ENCODE results near the gene C19orf73.
A peak's percentile ranks its signal among the peaks of the same experiment; 100 is the strongest.

The C19orf73 gene

GRCh38 chr19:49120868-49121267 lies 1.9 kb upstream of the C19orf73 start:
- no peak for ATAC-seq

- ATAC-seq = no peak
These were observed 1.4 kb upstream of the C19orf73 start for GRCh38 chr19:49120325-49120683.

GRCh38 chr19:49119411-49120324 lies 725 bp upstream of the C19orf73 start, which contains the start of gene PPFIA3:
TSS of gene PPFIA3 (plus strand) at chr19:49119544. CDS start at chr19:49127874, 8,330 bp downstream.
- no peak for ATAC-seq

- no peak for ATAC-seq
These were observed 1.0 kb downstream of the C19orf73 start for GRCh38 chr19:49117677-49118564.

GRCh38 chr19:49116544-49116943 lies 2.4 kb downstream of the C19orf73 start:
- no peak for ATAC-seq

- no peak for ATAC-seq
These were observed 4.1 kb downstream of the C19orf73 start for GRCh38 chr19:49114630-49115363.

- ATAC-seq = peak; percentile 67 to 70
These were observed 4.9 kb downstream of the C19orf73 start, which contains the start of gene LIN7B for GRCh38 chr19:49113762-49114629. TSS of gene LIN7B (plus strand) at chr19:49114370. CDS start at chr19:49114405, 35 bp downstream.

- ATAC-seq = no peak
These were observed 7.5 kb downstream of the C19orf73 start for GRCh38 chr19:49111218-49111998.

GRCh38 chr19:49110567-49110966 lies 8.4 kb downstream of the C19orf73 start:
- ATAC-seq = no peak

- ATAC-seq = no peak
These were observed 9.2 kb downstream of the C19orf73 start for GRCh38 chr19:49109569-49110233.

- no peak for ATAC-seq
These were observed 9.9 kb downstream of the C19orf73 start for GRCh38 chr19:49109051-49109450.

- ATAC-seq = no peak
These were observed 11.1 kb downstream of the C19orf73 start for GRCh38 chr19:49107625-49108459.

GRCh38 chr19:49106648-49107135 lies 12.3 kb downstream of the C19orf73 start:
- peak; percentile 80 to 84 for ATAC-seq

- no peak for ATAC-seq
These were observed 14.6 kb downstream of the C19orf73 start for GRCh38 chr19:49104229-49104864.

- no peak for ATAC-seq
These were observed 15.4 kb downstream of the C19orf73 start for GRCh38 chr19:49103331-49104085.

- ATAC-seq = no peak
These were observed 16.6 kb downstream of the C19orf73 start for GRCh38 chr19:49102303-49102702.

GRCh38 chr19:49101160-49101559 lies 17.8 kb downstream of the C19orf73 start:
- ATAC-seq = no peak

GRCh38 chr19:49098795-49099194 lies 20.1 kb downstream of the C19orf73 start:
- no peak for ATAC-seq
